Effector CD4-positive, alpha-beta T cell (primary cell): ENCODE results near the gene ASB10.

ENCODE experiments used
- DNase-seq: peaks from one replicate; pipeline ENCODE4 v3.0.0-alpha.2; 2020

Gene ASB10

DNA sequence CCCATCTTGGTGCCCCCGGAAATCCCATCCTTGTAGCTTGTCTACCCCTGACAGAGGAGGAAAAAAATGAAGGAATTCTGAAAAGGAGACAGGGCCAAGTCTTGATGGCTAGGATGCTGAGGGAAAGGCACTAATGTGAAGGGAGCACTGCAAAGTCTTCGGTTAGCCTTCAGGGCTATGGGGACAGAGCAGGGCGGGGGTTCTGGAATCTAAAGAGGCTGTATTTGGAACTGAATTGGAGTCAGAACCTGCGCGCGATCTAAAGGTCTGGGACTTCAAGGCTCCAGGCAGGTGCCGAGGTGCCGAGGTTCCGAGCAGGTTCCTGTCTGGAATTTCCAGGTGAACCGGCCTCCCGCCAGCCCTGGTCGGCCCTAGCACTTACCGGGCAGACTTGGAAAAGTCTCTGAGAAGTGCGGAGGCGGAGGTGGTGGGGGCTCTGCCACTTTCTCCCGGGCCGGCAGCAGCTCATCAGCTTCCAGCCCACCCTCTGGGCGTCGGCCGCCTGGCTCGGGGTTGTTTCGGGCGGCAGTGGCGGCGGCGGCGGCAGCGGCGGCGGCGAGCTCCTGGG is 20.3 kb downstream of the ASB10 start:
- DNase-seq: no peak

DNA sequence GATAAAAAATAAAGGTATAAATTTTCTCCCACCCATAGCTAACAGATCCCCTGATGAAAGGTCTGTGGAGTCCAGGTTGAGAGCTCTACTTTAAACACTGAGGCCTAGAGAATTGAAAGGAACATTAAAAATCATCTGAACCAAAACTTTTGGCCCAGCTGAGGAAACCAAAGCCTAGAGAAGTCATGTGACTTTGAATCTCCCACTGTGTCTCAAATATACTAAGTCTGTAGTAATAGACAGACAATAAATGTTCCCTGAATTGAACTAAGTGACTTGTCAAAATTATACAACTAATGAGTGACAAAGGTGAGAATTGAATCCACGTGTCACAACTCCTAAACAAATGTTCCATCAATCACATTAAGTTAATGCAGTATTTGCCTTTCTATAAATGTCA is 25.3 kb downstream of the ASB10 start:
- DNase-seq: no peak

DNA sequence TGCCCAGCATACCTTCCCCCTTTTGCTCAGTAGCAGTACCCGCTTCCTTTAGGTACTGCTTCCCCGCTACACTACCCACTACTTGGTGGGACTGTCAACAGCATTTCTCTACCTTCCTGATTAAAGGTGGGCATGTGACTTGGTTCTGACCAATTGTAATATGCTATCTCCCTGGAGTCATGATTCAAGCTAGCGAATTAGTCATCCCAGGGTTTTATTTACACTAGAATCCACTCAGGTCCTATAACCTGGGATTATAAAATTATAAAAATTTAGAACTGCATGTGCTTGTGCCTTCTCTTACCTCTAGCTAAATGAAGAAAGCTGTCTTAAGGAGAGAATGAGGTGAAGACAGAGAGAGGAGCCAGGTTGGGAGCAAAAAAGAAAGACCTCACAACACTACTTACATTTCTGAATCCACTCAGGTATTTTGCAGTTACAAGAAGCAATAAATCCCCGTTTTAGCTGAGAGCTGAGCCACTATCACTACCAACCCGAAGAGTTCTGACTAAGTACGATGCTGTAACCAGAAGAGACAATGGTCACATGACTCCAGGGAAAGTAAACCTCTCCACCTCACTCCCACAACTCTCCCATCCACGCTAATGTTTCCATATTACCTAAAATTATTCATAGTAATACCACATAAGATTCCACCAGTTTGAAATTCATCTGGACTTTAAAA is 29.3 kb downstream of the ASB10 start:
- DNase-seq: no peak

DNA sequence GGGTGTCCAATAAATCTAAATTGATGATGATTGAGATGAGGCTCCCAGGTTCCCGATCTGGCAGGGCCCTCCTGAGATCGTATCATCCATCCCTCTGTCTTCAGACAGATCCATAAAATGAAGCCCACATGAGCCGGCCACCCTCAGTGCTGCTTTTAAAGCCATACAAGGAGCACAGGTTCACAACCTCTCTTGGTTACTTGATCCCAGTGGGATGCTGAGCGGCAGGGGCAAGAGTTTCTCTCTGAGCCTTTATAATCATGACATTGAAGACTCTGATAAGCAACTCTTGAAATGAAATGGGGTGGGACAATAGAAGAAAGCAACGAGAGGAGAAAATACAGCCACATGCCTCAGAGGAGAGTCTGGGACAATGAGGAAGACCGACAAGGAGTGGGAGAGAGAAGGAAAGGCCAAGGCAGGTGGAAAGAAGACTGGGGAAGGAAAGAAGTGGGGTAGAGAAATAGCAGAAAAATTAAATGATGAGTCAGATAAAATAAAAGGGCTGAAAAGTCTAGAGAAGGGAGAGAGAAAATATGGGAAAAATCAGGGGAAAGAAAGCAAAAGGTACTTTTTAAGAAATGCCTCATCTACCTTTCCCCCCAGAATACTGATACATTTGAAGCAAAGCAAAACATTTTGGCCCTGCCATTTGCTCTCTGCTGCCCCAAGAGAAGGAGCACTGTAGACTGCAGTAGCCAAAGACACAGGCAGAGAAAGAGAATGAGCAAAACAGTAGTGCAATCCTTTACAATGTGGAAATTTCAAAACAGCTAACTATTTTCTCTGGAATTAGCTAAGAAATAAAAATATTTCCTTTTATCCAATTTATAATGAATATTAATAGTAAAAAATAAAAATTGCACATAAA is 34.2 kb downstream of the ASB10 start:
- no peak for DNase-seq

DNA sequence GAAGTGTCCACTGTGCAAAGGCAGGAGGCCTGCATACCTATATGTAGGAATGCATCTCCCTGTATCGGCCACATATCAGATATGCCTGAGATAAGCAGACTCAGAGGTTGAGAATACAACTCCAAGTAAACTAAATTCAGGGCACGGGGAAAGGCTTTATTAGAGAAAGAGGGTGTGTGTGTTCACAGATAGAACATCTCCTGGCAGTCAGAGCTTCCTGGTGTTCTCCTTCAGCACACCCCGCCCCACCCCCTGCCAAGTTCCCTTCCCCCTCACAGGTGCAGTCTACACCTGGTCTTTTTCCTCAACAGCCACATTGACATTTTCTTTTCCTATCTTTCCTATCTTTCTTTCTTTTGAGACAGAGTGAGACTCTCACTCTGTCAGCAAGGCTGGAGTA is 36.7 kb downstream of the ASB10 start:
- no peak for DNase-seq

DNA sequence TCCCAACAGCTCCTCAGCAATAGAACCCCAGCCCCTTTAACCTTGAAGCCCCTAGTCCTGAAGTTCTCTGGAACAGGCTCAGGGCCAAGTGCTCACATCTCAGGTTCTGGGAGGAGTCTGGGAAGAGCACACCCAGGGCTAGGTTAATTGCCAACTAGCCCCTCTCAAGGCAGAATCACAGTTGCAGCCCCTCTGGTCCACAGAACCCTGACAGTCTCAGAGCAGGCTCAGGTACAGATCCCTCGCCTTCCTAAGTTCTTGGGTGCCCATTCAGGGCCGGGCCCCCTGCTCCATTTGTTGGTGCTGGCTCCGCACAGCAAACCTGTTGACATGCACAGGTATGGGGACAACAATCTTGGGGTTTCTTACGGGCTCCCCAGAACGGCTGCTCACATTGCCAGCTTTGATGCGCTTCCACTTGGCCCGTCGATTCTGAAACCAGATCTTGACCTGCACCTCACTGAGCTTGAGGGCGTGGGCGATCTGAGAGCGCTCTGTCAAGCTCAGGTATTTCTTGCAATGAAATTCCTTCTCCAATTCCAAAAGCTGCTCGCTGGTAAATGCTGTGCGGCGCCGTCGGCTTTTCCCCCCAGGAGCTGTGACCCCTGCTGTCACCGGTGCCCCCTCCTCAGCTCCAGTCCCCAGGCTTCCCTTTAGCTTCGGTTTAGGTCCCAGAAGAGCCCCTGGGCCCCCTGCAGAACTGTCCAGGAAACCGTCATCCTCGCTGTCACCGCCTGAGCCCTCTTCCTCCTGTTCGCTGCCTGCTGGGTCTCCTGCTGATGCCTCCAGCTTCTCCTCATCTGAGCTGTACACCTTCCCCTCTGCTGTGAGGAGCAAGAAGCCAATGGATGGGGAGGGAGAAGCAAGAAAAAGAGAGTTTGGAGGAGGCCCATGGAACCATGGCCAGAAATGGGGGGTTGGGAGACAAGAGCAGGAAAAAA is 38.5 kb downstream of the ASB10 start:
- DNase-seq: no peak

DNA sequence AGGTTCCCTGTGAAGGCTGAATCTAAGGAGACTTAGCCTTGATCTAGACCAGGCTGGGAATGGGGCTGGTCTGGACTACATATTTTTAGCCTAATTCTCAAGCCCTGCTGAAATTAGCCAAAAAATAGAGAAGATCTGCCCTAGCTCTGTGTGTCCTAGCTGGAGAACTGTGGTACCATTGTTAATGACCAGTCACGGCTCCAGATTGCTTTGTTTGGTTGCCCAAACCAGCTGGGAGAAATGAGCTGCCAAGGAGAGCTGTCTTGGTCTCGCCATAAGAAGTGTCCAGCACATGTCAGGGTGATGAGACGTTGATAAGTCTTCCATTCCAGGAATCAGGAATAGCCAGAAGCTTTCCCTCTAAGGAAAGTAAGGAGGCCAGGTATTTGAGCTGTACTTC is 40.3 kb downstream of the ASB10 start:
- no peak for DNase-seq

DNA sequence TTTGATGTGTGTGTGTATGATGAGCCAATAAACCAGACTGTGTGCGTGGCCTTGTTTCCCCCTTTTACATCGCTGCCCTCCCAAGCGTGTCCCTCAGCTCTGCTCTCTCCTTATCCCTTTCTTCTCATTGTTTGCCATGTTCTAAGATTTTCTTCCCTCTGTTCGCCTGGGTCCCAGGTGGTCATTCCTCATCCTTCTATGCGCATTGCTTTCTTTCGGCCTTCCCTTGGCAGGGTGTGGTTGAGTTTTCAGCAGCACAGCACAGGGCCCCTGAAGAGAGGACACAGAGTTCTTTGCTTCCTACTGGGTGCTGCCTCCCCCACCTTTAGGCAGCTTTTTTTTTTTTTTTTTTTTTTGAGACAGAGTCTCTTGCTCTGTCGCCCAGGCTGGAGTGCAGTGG is 42.7 kb downstream of the ASB10 start:
- no peak for DNase-seq

DNA sequence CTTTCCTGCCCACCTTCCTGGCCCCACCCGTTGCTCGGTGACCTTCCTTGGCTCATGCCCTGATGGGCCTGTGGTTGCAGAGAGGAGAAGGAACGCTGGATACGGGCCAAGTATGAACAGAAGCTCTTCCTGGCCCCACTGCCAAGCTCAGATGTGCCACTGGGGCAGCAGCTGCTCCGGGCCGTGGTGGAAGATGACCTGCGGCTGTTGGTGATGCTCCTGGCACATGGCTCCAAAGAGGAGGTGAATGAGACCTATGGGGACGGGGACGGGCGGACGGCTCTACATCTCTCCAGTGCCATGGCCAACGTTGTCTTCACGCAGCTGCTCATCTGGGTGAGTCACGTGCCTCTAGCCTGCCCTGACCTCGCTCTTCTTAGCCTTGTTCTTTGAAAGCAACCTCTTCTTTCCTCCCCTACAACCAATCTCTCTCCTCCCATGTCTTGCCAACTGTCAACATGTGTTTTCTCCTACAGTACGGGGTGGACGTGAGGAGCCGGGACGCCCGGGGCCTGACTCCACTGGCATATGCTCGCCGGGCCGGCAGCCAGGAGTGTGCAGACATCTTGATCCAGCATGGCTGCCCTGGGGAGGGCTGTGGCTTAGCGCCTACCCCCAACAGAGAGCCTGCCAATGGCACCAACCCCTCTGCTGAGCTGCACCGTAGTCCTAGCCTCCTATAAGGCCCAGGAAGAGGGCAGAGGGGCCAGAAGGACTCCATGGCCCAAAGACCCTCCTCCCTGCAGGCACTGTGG is 43.6 kb downstream of the ASB10 start:
- no peak for DNase-seq

DNA sequence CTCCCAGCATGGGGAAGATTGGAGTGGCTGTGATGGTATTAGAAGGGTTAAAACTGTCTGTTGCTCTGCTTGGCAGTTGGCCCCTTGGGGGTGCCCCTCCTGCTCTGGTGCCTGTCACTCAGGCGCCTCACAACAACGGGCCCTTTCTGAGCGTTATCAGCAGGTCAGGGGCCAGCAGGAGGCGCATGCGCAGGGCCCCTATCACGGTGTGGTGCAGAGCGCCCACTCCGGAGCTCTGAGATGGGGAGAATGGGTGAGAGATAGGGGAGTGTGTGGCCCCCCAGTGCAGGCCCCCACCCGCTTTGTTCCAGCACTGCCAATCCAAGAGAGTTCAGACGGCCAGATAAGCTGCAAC is 44.4 kb downstream of the ASB10 start:
- DNase-seq: no peak

DNA sequence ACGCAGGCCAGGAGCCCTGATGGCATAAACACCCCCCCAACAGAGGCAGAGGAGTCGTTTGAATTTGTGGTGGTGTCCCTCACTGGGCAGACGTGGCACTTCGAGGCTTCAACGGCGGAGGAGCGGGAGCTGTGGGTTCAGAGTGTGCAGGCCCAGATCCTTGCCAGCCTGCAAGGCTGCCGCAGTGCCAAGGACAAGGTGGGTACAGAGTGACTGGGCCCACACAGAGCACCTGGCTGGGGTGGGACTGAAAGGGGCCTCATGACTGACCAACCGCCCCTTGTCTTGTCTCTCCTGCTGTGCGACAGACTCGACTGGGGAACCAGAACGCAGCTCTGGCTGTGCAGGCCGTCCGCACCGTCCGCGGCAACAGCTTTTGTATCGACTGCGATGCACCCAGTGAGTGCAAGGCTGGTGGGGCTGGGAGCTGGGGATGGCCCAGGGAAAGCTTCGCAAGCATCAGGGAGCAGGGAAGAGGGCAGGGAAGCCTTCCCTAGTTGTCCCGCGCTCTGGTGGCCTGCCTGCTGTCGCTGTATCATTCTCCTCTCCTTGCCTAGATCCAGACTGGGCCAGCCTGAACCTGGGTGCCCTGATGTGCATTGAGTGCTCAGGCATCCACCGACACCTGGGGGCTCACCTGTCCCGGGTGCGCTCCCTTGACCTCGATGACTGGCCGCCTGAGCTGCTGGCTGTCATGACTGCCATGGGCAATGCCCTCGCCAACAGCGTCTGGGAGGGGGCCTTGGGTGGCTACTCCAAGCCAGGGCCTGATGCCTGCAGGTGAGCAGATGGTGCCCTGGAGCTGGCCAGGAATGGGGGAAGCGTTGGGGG is 45.0 kb downstream of the ASB10 start:
- DNase-seq: no peak

DNA sequence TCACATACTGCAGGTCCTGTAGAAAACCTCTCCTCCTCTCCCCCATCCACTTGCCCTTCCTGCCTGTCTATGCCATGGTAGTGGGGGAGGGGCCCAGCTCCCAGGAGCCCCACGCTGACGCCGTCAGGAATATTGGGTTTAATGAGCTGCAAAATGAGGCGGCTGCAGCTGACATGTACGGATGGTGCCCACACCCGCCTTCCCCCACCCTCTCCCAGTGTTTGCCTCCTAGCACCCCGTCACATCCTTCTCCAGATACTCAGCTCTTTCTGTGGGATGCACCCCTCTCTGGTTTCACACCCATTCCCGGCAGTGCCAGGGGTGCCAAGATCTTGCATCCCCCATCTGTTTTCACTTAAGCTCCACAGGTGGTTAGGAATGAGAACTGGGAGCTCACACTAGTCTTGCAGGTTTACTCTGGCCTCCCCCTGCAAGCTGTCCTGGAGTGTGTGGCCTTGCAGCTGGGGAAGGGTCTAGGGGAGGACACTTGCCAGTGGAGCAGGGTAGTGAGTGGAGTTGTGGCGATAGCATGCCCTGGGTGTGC is 45.7 kb downstream of the ASB10 start:
- no peak for DNase-seq

DNA sequence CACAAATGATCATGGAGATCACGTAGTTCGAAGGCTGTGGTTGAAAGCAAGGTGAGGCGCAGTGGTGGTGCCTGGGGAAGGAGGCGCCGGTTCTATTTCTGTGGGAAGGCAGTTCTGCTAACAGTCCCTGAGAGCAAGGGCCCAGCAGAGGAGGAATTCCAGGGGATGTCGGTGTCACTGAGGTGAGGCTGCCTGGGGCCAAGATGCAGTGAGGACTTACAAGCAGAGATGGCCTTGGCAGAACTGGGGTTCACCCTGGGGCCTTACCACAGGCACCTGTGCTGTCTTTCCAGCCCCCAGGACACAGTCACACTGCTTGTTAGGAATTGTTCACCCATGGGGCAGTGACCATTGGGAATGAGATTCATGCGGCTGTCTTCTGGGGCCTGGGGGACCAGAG is 46.2 kb downstream of the ASB10 start:
- DNase-seq: no peak

DNA sequence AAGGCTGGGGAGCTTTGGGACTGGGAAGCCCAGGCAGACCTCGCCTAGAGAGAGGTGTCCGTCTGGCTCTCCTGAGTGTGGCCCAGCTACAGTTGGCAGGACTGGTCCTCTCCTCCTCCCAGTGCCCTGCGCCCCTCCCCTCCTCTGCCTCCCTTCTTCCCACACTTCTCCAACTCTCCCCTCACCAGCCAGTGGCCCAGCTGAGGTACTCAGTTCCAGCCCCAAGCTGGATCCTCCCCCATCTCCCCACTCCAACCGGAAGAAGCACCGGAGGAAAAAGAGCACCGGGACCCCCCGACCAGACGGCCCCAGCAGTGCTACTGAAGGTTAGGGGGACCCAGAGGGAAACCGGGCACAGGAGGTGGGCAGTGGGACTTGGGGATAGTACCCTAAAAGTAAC is 47.3 kb downstream of the ASB10 start:
- DNase-seq: no peak

DNA sequence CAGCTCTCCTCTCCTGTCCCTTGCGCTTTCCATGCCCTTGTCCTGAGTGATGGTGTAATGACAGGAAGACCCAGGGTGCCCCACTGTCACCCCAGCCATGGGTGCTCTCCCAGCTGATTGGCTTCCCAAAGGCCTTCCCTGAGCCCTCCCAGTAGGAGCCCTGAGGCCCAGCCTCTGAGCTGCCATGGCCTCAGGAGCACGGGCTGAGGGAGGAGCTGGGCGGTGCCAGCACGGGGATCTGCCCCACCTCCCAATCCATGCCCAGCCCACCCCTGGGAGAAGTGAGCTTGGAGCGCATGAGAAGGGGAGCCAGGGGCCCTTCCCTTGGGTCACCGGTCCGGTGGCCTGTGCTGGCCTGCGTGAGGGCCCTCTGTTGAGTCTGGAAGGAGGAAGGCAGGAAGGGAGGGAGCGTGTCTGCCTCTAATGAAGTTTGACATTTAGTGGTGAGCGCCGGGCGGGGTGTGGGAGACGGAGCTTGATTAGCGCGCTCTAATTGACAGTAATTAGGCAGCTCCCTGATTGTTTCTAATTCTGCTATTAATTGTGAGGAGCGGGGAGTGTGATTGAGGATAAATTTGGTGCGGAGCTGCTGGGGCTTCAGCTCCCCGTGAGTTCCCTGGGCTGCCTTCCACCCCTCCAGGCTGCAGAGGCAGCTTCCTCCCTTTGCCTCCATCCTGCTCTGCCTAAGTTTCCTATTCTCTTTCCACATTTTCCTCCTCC is 47.8 kb downstream of the ASB10 start:
- DNase-seq: no peak

DNA sequence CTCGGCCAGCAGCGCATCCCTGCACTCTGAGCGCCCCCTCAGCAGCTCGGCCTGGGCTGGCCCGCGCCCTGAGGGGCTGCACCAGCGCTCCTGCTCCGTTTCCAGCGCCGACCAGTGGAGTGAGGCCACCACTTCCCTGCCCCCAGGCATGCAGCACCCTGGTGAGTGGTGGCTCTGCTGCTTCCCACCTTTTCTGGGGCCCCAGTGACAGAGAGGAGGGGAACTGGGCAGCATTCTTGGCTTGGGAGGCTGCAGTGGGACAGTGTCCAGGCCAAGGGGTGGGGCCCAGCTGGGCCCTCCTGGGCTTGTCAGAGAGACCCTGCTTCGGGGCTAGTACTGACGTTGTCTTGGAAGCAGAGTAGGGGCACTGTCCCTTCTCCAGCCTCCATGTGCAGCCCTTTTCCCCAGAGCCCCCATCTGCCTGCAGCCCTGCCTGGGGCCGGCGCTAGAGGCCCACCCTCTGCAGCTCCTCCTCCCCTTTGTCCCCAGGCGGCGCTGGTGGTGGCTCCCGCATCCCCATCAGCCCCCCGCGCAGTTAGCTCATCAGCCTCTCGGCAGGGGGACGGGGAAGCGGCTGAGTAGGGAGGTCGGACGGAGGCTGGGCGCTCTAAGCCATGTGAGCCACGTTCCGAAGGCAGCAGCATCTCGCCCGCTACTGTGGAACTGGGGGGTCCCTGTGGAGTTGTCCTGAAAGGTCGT is 48.7 kb downstream of the ASB10 start:
- DNase-seq: no peak

DNA sequence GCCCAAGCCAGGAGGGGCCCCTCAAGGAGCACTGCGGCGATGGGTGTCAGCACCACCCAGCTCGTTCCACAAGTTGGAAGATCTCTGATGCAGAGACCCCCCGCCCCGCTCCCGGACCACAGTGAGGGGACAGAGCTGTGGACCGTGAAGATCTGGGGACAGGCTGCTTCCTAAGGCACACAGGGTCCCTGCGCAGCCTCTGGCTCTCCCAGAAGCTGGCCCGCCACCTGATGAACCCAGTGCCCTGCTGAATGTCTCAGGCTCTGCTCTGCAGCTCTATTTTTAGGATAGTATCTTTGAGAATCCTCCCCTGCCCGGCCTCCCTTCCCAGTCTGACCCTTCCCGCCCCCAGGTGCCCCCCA is 49.3 kb downstream of the ASB10 start:
- no peak for DNase-seq

DNA sequence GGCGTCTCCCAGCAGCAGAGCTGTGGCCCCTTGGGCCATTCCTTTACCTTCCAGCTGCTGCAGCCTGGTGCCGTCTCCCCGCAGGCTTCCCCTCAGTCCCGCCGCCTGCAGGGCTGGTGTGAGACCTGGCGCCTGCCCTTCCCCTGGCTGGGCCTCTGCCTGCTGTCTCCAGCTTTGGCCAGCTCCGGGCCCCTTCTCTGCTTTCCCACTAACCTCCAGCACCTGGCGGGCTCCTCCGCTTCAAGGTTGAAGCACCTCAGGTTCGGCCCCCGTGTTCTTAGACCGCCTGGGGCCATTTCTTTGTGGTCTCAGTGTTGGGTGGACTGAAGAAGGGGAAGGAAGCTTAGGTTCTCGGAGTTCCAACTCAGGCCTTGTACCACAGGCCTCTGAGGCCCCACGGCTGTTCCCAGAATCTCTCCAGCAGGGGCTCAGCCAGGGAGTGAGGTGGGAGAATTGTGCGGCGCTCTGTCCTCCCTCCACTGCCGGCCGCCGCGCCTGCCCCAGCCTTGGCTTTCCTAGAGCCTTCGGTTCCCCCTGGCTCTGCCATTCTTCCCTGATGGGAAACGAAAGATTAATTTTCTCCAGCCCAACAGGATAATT is 49.9 kb downstream of the ASB10 start:
- no peak for DNase-seq
